DND-41 (cell line): ENCODE results near the gene RABEPK.
"Not testable (repeated sequence)": the region's sequence is repeated elsewhere in the genome, so short reads cannot be mapped to it uniquely, and the experiment has no call there.

ENCODE experiments used
- ATAC-seq: fragments of 200-7000 bp; cut with Tn5 transposase; 3 replicates; pipeline ENCODE4 v1.9.1; 2021; ENCODE audit warnings: low read depth; ENCODE audit not compliant: insufficient read depth
- DNase-seq: peaks from one replicate; pipeline ENCODE4 v3.0.0-alpha.2; 2020
- H2AFZ ChIP-seq: 2 replicates; pipeline ENCODE4 v1.6.0; 2012; ENCODE audit warnings: low read depth, low read length
- H3K27ac ChIP-seq: 2 replicates; pipeline ENCODE4 v1.5.1; 2012; ENCODE audit warnings: low read length, inconsistent platforms
- H3K27me3 ChIP-seq: fragments of 200-600 bp; sonication (generic); 2 replicates; pipeline ENCODE4 v1.6.0; 2012; ENCODE audit warnings: low read length, mild to moderate bottlenecking, inconsistent platforms; ENCODE audit not compliant: insufficient read depth, poor library complexity
- H3K36me3 ChIP-seq: 2 replicates; pipeline ENCODE4 v1.5.1; 2012; ENCODE audit warnings: low read length, inconsistent platforms; ENCODE audit not compliant: insufficient read depth
- H3K4me1 ChIP-seq: 2 replicates; pipeline ENCODE4 v1.5.1; 2012; ENCODE audit warnings: mild to moderate bottlenecking, low read length; ENCODE audit not compliant: insufficient read depth
- H3K4me2 ChIP-seq: 2 replicates; pipeline ENCODE4 v1.6.0; 2012; ENCODE audit warnings: mild to moderate bottlenecking, moderate library complexity, low read length, inconsistent platforms; ENCODE audit not compliant: insufficient read depth
- H3K4me3 ChIP-seq, 2 experiments: fragments of 200-600 bp in 1 of 2; shearing (Covaris generic) in 1 of 2; 2 replicates each; pipeline ENCODE4 v1.5.1; 2012 to 2016; ENCODE audit warnings: inconsistent platforms in 2 of 2, low read length in 2 of 2, mild to moderate bottlenecking in 2 of 2, low read depth in 1 of 2, moderate library complexity in 1 of 2
- H3K79me2 ChIP-seq: 2 replicates; pipeline ENCODE4 v1.6.0; 2012; ENCODE audit warnings: low read length, inconsistent platforms; ENCODE audit not compliant: insufficient read depth
- H3K9ac ChIP-seq: 2 replicates; pipeline ENCODE4 v1.6.0; 2012; ENCODE audit warnings: low read depth, mild to moderate bottlenecking, inconsistent platforms, low read length, moderate library complexity
- H3K9me3 ChIP-seq: 2 replicates; pipeline ENCODE4 v1.5.1; 2012; ENCODE audit warnings: low read length, moderate library complexity, mild to moderate bottlenecking, inconsistent platforms; ENCODE audit not compliant: insufficient read depth, severe bottlenecking
- H4K20me1 ChIP-seq: 2 replicates; pipeline ENCODE4 v1.6.0; 2012; ENCODE audit warnings: low read length; ENCODE audit not compliant: insufficient read depth
- CTCF ChIP-seq: IDR thresholded peaks from 2 replicates; pipeline ENCODE4 v1.5.1; 2012; ENCODE audit warnings: borderline replicate concordance, low read length, moderate library complexity, mild to moderate bottlenecking; ENCODE audit not compliant: poor library complexity, severe bottlenecking; ENCODE audit errors: extremely low read depth
- EZH2 ChIP-seq: IDR thresholded peaks from 3 replicates; pipeline ENCODE4 v1.6.1; 2012; ENCODE audit warnings: borderline replicate concordance, low read depth, mild to moderate bottlenecking, moderate library complexity, low read length, inconsistent platforms; ENCODE audit not compliant: severe bottlenecking

The RABEPK gene

DNA sequence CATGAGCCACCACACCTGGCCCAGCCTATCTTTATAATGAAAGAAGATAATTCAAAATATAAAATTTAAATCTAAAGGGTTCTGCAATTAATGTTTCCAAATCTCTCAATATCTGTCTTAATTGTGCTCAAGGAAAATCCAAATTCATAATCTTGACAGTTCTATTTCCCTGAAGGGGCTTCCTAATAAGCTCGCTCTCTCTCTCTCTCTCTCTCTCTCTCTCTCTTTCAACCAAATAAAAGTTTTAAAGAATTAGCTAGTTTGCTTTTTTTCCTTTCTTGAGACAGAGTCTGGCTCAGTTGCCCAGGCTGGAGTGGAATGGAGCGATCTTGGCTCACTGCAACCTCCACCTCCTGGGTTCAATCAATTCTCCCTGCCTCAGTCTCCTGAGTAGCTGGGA lies 43.8 kb upstream of the RABEPK start:
- Histone ChIP-seq H3K4me1 (no peaks in the 10 kb centered on the region), H4K20me1 (no peaks in the 10 kb centered on the region; the same call in 1 of the 2 replicates), H3K4me3 (no peak overlapping the region), H3K4me2 (no peak overlapping the region), H2AFZ (no peak overlapping the region), H3K9ac (no peak overlapping the region), H3K79me2 (peaks cover 16% of the 10 kb centered on the region; the same call in 1 of the 2 replicates), H3K27ac (no peak overlapping the region), H3K36me3 (peaks cover 39% of the 10 kb centered on the region), H3K9me3 (no peaks in the 10 kb centered on the region), H3K27me3 (no peaks in the 10 kb centered on the region)
- TF ChIP-seq EZH2 (no peak), CTCF (no peak)
- ATAC-seq: no peak
- DNase-seq: no peak

- no peak overlapping the region for H3K9ac ChIP-seq
- no peak overlapping the region for H3K4me3 ChIP-seq
- peaks cover 24% of the 10 kb centered on the region for H3K79me2 ChIP-seq
- H3K4me1 ChIP-seq: no peaks in the 10 kb centered on the region
- no peaks in the 10 kb centered on the region for H4K20me1 ChIP-seq
- ATAC-seq (no peak), DNase-seq (no peak)
- H3K4me2 ChIP-seq: no peak overlapping the region
- H2AFZ ChIP-seq: no peak overlapping the region
- peaks cover 6% of the 10 kb centered on the region; the same call in 1 of the 2 replicates for H3K36me3 ChIP-seq
- TF ChIP-seq EZH2: no peak
- TF ChIP-seq CTCF: no peak
- H3K27me3 ChIP-seq: no peaks in the 10 kb centered on the region
- H3K9me3 ChIP-seq: no peaks in the 10 kb centered on the region
- no peak overlapping the region for H3K27ac ChIP-seq
Observed at GRCh38 chr9:125160750-125161149, 39.6 kb upstream of the RABEPK start.

- DNase-seq (no peak), ATAC-seq (no peak)
- Histone ChIP-seq H3K27ac (no peak overlapping the region), H3K4me2 (no peak overlapping the region), H3K9me3 (no peaks in the 10 kb centered on the region), H2AFZ (no peak overlapping the region), H3K9ac (no peak overlapping the region), H3K27me3 (no peaks in the 10 kb centered on the region), H4K20me1 (no peaks in the 10 kb centered on the region), H3K4me1 (no peaks in the 10 kb centered on the region), H3K79me2 (peaks cover 29% of the 10 kb centered on the region), H3K4me3 (no peak overlapping the region), H3K36me3 (peaks cover 6% of the 10 kb centered on the region; the same call in 1 of the 2 replicates)
- no peak for TF ChIP-seq EZH2
- no peak for TF ChIP-seq CTCF
Observed at GRCh38 chr9:125161284-125161918, 38.9 kb upstream of the RABEPK start.

DNA sequence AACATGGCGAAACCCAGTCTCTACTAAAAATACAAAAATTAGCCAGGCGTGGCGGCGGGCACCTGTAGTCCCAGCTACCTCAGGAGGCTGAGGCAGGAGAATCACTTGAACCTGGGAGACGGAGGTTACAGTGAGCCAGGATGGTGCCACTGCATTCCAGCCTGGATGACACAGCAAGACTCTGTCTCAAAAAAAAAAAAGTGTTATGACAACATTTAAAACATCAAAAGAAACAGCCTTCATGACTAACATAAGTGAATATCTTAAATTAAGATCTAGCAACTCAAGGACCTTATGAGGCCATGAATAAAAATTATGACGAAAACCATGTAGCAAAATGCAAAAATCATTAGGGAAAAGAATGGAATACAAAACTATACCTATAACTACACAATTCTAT lies 37.5 kb upstream of the RABEPK start:
- H3K27ac ChIP-seq, H3K4me2 ChIP-seq, H3K27me3 ChIP-seq, H3K9me3 ChIP-seq, DNase-seq, H3K4me3 ChIP-seq, H3K9ac ChIP-seq, H3K4me1 ChIP-seq, ATAC-seq, H4K20me1 ChIP-seq, H2AFZ ChIP-seq, H3K36me3 ChIP-seq: not testable (repeated sequence)
- peaks cover 38% of the 10 kb centered on the region for H3K79me2 ChIP-seq
